PC-3 (cell line): ENCODE results near the gene IRF2. TPM values are rescaled to one million over a fixed set of nuclear protein-coding genes. Genes with fewer than 3 reads are reported as not detected.

Source experiments
- ATAC-seq: fragments of 200-7000 bp; cut with Tn5 transposase; 2 replicates; pipeline ENCODE4 v1.9.1; 2020; ENCODE audit warnings: mild to moderate bottlenecking, moderate library complexity
- BruUV-seq: library from RNA; stranded (reverse); fragments of 400-500 nt; replicated peaks from 2 replicates; lab custom pipeline; 2021; lab: Mats Ljungman, UMichigan
- CTCF ChIA-PET: fragments of 300-600 bp; sonication (Branson Sonifier 250); formaldehyde crosslinking; loops from one replicate; lab custom pipeline; 2022; ENCODE audit warnings: antibody characterized with exemption; lab: Charles Lee
- POLR2A ChIA-PET: fragments of 300-600 bp; sonication (Branson Sonifier 250); formaldehyde crosslinking; loops from one replicate; lab custom pipeline; 2022; ENCODE audit warnings: antibody characterized with exemption; ENCODE audit not compliant: unreplicated experiment; lab: Charles Lee
- DNase-seq: peaks from one replicate; pipeline ENCODE4 v3.0.0-alpha.2; 2015
- H2AFZ ChIP-seq: fragments of 300-600 bp; sonication (generic); 2 replicates; pipeline ENCODE4 v1.6.0; 2016; ENCODE audit warnings: antibody characterized with exemption, low read length
- H3F3A ChIP-seq: fragments of 300-600 bp; sonication (generic); one replicate; pipeline ENCODE4 v1.6.0; 2017; ENCODE audit warnings: antibody characterized with exemption, low read length, control low read depth, mild to moderate bottlenecking; ENCODE audit not compliant: unreplicated experiment
- H3K27ac ChIP-seq: fragments of 300-600 bp; sonication (generic); 2 replicates; pipeline ENCODE4 v1.5.1; 2016; ENCODE audit warnings: mild to moderate bottlenecking, low read length
- H3K27me3 ChIP-seq: fragments of 300-600 bp; sonication (generic); 2 replicates; pipeline ENCODE4 v1.6.1; 2016; ENCODE audit warnings: low read length, mixed read lengths
- H3K36me3 ChIP-seq: fragments of 300-600 bp; sonication (generic); 2 replicates; pipeline ENCODE4 v1.6.1; 2016; ENCODE audit warnings: low read depth, mixed run types, low read length, mixed read lengths
- H3K4me1 ChIP-seq: fragments of 300-600 bp; sonication (generic); 2 replicates; pipeline ENCODE4 v1.5.1; 2016; ENCODE audit warnings: low read length; ENCODE audit not compliant: insufficient read depth
- H3K4me2 ChIP-seq: fragments of 300-600 bp; sonication (generic); 2 replicates; pipeline ENCODE4 v1.6.0; 2016; ENCODE audit warnings: low read length
- H3K4me3 ChIP-seq: fragments of 300-600 bp; sonication (generic); 2 replicates; pipeline ENCODE4 v1.5.1; 2016; ENCODE audit warnings: mild to moderate bottlenecking, low read length, mixed read lengths
- H3K79me2 ChIP-seq: fragments of 300-600 bp; sonication (generic); 2 replicates; pipeline ENCODE4 v1.6.1; 2017; ENCODE audit warnings: low read length, mixed read lengths
- H3K9ac ChIP-seq: fragments of 300-600 bp; sonication (generic); 2 replicates; pipeline ENCODE4 v1.6.0; 2016; ENCODE audit warnings: mild to moderate bottlenecking, low read length
- H3K9me2 ChIP-seq: fragments of 300-600 bp; sonication (generic); replicated peaks from 2 replicates; pipeline ENCODE4 v1.6.1; 2016; ENCODE audit warnings: mixed run types, low read length, mixed read lengths
- H3K9me3 ChIP-seq: fragments of 300-600 bp; sonication (generic); 2 replicates; pipeline ENCODE4 v1.6.1; 2016; ENCODE audit warnings: low read length, mixed read lengths
- H4K20me1 ChIP-seq: fragments of 300-600 bp; sonication (generic); 2 replicates; pipeline ENCODE4 v1.6.1; 2016; ENCODE audit warnings: low read length, mixed read lengths
- EZH2 ChIP-seq: fragments of 300-600 bp; sonication (generic); IDR thresholded peaks from one replicate; pipeline ENCODE4 v1.6.1; 2017; ENCODE audit warnings: antibody characterized with exemption, mild to moderate bottlenecking, low read length; ENCODE audit not compliant: unreplicated experiment
- EZH2phosphoT487 ChIP-seq: fragments of 300-600 bp; sonication (generic); IDR thresholded peaks from 2 replicates; pipeline ENCODE4 v1.6.1; 2018; ENCODE audit warnings: mild to moderate bottlenecking, antibody characterized with exemption, low read length, borderline replicate concordance
- intact Hi-C: fragments of 100-400 bp; cut with micrococcal nuclease; formaldehyde crosslinking; loops from 2 replicates; pipeline ENCODE4 v1.9.0; 2023
- total RNA-seq: library from RNA; depleted of rRNA; stranded (reverse); fragments of >200 nt; gene quantifications from 2 replicates; pipeline ENCODE4 v1.2.3, GENCODE V29; 2014
- TF ChIP-seq, protein P1 (sequence below): fragments of 300-600 bp; sonication (generic); conservative IDR thresholded peaks from 2 replicates; pipeline ENCODE4 v1.5.1; 2017; ENCODE audit warnings: antibody characterized with exemption, low read depth, mild to moderate bottlenecking, low read length

The IRF2 gene
- total RNA-seq, 1 experiment from 2014 or later = 7.7 TPM

- Histone ChIP-seq H3K9me3 (no peaks in the 10 kb centered on the region), H4K20me1 (no peaks in the 10 kb centered on the region), H3K9me2 (no peaks in the 10 kb centered on the region), H3K27me3 (no peaks in the 10 kb centered on the region), H3K79me2 (no peaks in the 10 kb centered on the region), H3K4me1 (peaks cover 14% of the 10 kb centered on the region), H3K4me2 (no peak overlapping the region), H3F3A (no peaks in the 10 kb centered on the region), H2AFZ (no peak overlapping the region), H3K9ac (no peak overlapping the region), H3K27ac (no peak overlapping the region), H3K4me3 (no peak overlapping the region), H3K36me3 (no peaks in the 10 kb centered on the region; the same call in 1 of the 2 replicates)
- DNase-seq (no peak), ATAC-seq (no peak)
- intact Hi-C loops = no loop called here
- ChIA-PET CTCF (no interaction called here), POLR2A (no interaction called here)
- TF ChIP-seq EZH2 (no peak), EZH2phosphoT487 (no peak)
- TF ChIP-seq, protein P1, sequence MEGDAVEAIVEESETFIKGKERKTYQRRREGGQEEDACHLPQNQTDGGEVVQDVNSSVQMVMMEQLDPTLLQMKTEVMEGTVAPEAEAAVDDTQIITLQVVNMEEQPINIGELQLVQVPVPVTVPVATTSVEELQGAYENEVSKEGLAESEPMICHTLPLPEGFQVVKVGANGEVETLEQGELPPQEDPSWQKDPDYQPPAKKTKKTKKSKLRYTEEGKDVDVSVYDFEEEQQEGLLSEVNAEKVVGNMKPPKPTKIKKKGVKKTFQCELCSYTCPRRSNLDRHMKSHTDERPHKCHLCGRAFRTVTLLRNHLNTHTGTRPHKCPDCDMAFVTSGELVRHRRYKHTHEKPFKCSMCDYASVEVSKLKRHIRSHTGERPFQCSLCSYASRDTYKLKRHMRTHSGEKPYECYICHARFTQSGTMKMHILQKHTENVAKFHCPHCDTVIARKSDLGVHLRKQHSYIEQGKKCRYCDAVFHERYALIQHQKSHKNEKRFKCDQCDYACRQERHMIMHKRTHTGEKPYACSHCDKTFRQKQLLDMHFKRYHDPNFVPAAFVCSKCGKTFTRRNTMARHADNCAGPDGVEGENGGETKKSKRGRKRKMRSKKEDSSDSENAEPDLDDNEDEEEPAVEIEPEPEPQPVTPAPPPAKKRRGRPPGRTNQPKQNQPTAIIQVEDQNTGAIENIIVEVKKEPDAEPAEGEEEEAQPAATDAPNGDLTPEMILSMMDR = no peak
- BruUV-seq = no TSS peak
Measured at GRCh38 chr4:184397516-184398163, 76.7 kb downstream of the IRF2 start.

- no TSS peak for BruUV-seq
- ATAC-seq (no peak), DNase-seq (no peak)
- CTCF ChIA-PET = no interaction called here
- H3K79me2 ChIP-seq = no peaks in the 10 kb centered on the region
- H3K4me3 ChIP-seq = no peak overlapping the region
- H4K20me1 ChIP-seq = no peaks in the 10 kb centered on the region
- TF ChIP-seq EZH2phosphoT487 (no peak), EZH2 (no peak)
- TF ChIP-seq, protein P1 = no peak
- H3K9me2 ChIP-seq = no peaks in the 10 kb centered on the region
- no peak overlapping the region for H3K4me2 ChIP-seq
- H3K4me1 ChIP-seq = peaks cover 14% of the 10 kb centered on the region
- POLR2A ChIA-PET = no interaction called here
- no peak overlapping the region for H2AFZ ChIP-seq
- no peak overlapping the region for H3K9ac ChIP-seq
- no peaks in the 10 kb centered on the region for H3K27me3 ChIP-seq
- H3K9me3 ChIP-seq = no peaks in the 10 kb centered on the region
- H3F3A ChIP-seq = no peaks in the 10 kb centered on the region
- intact Hi-C loops = no loop called here
- H3K27ac ChIP-seq = no peak overlapping the region
- no peaks in the 10 kb centered on the region; the same call in 1 of the 2 replicates for H3K36me3 ChIP-seq
Measured at GRCh38 chr4:184396570-184397515, 77.5 kb downstream of the IRF2 start.
